HG02884 (cell line): ENCODE data around the gene TIMD4.

ENCODE experiments used
- ATAC-seq: cut with Tn5 transposase; IDR thresholded peaks from one replicate; pipeline ENCODE4 v1.9.1; 2021; ENCODE audit warnings: mild to moderate bottlenecking, moderate library complexity; ENCODE audit not compliant: unreplicated experiment

TIMD4 gene

GRCh38 chr5:156922207-156922792, 40.7 kb downstream of the TIMD4 start:
- peak; percentile 52 for ATAC-seq

DNA sequence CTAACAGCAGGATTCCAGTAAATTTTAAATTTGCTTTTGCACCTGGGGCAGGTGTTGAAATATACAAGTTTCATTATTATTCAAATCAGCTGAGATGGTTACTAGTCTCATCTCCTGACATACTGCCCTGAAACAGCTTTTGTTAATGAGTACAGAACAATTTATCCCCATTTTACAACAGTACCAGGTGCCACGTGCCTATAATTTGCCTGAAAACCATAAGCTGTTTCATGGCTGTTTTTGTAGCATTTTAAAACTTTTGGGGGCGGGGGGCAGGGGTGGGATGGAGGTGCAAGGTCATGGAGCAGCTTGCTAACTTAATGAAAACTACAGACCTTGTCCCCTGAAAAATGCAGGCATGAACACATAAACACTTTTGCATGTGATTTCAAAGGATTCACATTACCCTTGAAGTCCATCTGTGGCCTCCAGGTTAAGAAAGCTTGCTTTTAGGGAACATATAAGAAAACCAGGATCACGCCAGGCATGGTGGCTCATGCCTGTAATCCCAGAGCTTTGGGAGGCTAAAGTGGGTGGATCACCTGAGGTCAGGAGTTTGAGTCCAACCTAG, 42.1 kb downstream of the TIMD4 start:
- ATAC-seq, result peak; percentile 35

GRCh38 chr5:156920042-156920860, 42.8 kb downstream of the TIMD4 start:
- peak; percentile 39 for ATAC-seq

DNA sequence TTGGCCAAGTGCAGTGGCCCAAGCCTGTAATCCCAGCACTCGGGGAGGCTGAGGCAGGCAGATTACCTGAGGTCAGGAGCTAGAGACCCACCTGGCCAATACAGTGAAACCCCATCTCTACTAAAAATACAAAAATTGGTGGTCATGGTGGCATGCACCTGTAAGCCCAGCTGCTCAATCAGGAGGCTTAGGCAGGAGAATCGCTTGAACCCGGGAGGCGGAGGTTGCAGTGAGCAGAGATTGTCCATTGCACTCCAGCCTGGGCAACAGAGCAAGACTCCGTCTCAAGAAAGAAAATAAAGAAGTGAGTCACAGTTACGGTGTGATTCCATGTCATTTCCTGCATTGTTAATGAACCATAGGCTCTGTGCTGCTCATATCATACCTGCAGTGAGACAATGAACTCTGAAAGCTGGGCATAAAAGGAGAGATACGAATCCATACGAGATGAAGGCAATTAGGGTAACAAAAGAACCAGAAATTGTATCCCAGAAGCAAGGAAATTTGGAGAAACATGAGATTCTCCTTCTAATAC, 44.6 kb downstream of the TIMD4 start:
- no peak for ATAC-seq

GRCh38 chr5:156914371-156914737, 48.7 kb downstream of the TIMD4 start:
- ATAC-seq, result peak; percentile 2

DNA sequence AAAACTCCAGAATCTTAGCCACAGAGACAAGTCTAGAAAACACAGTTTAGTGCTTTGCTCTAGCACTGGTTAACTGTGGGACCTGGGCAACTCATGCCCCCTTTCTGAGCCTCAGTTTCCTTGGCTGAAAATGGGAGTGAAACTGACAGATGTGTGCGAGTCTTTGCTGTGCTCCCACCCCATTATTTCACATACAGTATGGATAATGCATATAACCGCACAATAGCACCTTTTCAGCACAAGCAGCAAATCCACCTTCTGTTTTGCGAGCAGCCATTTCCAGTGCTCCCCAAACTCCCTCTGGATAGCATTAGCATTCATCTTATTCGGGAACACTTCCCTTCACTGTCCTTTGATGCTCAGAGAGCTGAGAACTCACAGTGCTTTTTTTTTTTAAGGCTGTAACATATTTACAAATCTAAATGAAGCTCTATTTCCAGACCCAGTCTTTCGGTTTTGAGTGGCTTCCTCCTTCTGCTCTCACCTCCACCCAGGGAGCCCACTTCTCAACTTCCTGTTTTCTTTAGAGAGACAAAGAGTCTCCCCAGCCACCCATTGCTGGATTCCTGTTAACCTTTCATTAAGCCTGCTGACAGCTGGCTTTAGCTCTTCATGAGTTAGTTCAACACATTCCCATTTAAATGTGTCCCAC, 49.2 kb downstream of the TIMD4 start:
- ATAC-seq, result peak; percentile 97

DNA sequence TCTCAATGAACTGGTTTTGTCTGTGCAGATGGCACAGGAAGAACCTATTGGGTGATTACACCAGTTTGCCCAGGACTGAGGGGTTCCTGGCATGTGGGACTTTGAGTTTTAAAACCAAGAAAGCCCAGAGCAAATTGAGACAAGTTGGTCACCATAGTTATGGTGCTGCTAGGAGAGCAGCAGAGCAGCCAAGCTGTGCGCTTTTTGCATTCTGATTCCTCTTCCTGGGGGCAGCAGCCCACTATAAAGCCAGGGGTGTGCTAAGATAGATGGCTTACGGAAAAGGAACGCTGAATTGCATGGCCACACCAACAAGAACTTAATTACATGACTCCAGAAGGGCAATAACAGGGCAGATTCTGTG, 49.7 kb downstream of the TIMD4 start:
- no peak for ATAC-seq

DNA sequence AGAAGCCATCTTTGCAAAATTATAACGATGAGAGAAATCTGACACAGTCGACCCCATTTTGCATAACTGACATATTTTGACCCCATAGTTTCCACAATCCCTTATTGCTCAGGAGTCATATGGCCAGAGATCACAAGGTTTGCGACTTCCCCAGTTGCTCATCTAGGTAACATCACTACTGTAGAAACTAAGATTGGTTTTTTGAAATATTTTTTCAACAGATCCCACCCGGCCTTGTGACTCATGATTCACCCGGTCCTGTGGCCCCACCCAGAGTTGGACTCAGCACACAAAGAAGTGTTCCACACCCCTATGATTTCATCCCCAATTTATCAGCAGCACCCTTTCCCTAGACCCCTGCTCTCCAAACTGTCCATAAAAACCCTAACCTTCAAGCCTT, 50.2 kb downstream of the TIMD4 start:
- no peak for ATAC-seq

GRCh38 chr5:156909180-156909579, 53.8 kb downstream of the TIMD4 start:
- ATAC-seq, result no peak

DNA sequence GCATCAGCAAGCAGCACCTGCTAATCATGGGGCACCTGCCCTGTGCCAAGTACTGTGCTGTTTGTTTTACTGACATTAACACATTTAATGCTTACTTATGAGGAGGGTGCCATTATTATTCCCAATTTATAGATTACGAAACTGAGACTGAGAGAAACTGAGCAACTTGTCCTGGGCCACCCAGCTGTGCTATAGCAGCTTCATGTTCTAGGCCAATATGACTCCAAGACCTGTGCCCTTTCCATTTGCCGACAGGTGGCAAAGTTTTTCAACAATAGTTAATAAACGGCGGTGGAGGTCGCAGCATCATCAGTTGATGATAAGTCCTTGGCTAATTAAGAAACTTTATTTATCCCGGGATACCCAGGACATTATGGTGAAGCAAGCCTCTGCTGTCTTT, 55.4 kb downstream of the TIMD4 start:
- ATAC-seq, result no peak

- ATAC-seq, result no peak
These were observed 56.2 kb downstream of the TIMD4 start for GRCh38 chr5:156906807-156907206.

- ATAC-seq, result no peak
These were observed 66.5 kb downstream of the TIMD4 start for GRCh38 chr5:156896546-156896945.

DNA sequence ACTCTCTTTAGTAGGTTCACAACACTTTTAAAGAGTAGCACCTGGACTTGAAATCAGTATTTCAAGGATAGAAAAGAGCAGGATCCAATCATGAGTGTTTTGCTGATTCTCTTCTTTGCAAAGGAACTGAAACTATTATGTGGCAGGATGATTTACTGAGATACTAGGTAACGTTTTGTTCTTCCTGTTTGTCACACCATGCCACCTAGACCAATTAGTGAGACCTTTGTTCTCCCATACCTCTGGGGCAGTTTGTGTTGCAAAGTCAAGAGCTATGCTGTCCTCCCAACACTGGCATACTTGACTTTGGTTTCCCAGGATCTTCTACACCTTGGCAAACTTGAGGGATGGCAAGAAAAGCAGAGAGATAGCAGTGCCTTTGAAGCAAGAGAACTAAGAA, 69.5 kb downstream of the TIMD4 start:
- ATAC-seq, result peak; percentile 70

DNA sequence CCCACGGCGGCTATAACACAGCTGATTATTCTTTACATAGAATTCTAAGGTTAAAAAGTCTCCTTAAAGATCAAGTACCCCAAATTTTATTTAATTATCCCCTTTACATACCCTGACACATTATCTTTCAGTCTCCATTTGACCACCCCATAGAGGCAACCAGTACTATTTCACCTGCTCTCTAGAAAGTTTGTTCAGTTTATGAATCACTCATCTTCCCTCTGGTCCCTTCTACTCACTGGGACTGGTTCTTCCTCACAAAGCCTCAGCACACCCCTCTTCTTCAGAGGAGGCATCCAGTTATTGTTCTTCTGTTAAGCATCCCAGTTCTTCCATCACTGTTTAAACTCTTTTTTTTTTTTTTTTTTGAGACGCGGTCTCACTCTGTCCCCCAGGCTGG, 70.2 kb downstream of the TIMD4 start:
- ATAC-seq, result no peak

GRCh38 chr5:156892223-156892622, 70.8 kb downstream of the TIMD4 start:
- no peak for ATAC-seq

DNA sequence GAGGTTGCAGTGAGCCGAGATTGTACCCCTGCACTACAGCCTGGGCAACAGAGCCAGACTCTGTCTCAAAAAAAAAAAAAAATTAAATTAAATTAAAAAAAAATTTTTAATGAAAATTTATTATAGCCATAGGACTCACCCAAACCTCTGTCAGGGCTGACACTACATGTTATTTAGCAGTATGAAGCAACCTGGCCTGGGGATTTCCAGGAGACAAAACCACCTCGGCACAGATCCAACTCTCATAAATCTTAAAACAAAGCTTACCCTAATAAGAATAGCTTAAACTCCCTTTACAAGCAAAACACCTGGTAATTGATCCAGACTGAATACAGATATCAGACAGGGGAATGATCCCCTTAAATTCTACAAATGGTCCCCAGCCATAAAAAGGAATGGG, 74.5 kb downstream of the TIMD4 start:
- no peak for ATAC-seq

- no peak for ATAC-seq
These were observed 79.6 kb downstream of the TIMD4 start for GRCh38 chr5:156883316-156883875.

DNA sequence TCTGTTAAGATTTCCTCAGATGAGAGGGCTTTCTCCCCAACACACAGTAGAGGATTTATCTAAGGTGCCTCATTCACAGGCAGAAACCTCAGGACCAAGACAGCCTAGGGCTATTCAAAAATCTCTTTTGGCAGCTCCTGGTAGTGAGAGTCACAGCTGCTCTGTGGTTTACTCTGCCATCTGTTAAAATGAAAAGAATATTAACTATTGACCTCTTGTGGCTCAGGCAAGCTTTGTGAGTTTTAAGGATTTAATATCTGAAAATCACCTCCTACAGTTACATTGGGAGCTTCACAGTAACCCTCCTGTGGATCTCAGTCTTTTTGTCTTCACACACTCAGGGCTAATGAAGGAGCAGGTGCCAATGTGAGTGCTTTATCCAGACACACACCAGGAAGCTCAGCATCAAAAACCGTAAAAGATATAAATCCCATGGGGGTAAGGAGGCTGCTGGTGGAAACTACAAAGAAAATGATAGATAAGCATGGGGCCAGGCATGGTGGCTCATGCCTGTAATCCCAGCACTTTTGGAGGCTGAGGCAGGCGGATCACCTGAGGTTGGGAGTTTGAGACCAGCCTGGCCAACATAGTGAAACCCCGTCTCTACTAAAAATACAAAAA, 83.3 kb downstream of the TIMD4 start:
- peak; percentile 79 for ATAC-seq

GRCh38 chr5:156871212-156871611, 91.8 kb downstream of the TIMD4 start:
- no peak for ATAC-seq

DNA sequence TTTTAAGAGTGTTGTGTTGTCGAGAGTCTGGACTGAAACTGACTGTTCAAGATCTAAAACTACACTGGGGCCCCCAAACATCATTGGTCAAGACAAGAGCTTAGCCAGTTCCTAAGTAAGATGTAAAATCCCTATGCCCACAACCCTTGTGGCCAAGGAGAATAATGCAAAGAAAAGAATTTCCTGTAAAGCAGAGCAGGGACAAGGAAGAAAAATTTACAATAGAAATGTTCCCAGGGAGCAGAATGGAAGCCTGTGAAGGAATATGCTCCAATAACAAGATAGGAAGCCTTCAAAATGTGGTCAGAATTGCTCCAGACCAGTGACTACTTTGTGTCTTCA, 92.6 kb downstream of the TIMD4 start:
- no peak for ATAC-seq
